GM12891 (cell line): ENCODE results near the gene HOXB6.

Source experiments
- POLR2A ChIP-seq: IDR thresholded peaks from 2 replicates; pipeline ENCODE4 v1.6.1; 2011; ENCODE audit warnings: low read depth, low read length, control low read depth
- POLR2AphosphoS5 ChIP-seq: IDR thresholded peaks from 2 replicates; pipeline ENCODE4 v1.6.1; 2011; ENCODE audit warnings: low read depth, low read length, control low read depth
- SPI1 ChIP-seq: IDR thresholded peaks from 2 replicates; pipeline ENCODE4 v1.6.1; 2011; ENCODE audit warnings: low read depth, low read length, control low read depth
- TAF1 ChIP-seq: IDR thresholded peaks from 2 replicates; pipeline ENCODE4 v1.6.1; 2011; ENCODE audit warnings: low read depth, low read length, control low read depth

DNA sequence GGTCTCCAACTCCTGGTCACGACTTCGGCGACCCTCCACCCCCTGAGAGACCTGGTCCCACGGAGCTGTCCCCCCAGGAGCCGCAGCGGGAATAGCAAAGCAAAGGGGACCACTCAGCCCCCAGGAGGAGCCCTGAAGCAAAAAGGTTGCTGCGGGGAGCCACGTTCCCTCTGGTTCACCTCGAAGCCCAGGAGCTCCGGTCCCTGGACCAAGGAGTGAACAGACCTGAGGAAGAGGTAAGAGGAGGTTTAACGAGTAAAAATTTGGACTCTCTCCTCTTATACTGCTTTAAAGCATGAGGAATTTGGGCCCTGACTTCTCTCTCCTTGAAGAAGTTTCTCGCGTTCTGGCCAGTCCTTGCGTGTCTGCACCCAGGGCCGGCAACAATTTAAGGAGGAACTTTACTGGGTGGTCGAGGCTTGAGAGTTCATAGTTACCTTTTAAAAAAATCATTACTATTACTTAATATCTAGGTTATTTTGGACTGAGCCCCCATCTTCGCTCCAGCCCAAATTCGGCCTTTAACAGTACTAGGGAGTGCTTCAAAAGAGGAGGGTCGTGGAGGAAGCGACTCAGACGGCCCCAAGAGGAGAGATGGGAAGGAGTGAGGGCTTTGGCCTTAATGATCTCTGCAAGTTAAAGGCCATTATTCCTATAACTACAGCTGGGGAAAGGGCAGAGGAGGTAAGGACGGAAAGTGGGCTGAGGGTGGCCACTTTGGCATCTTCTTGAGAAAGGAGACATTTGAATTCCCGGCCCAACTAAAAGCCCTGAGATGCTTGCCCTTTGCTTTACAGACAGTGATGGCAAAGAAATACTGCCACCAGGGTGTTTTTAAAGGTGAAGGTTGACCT, 38.3 kb upstream of the HOXB6 start:
- TF ChIP-seq POLR2A (no peak), POLR2AphosphoS5 (no peak), TAF1 (no peak), SPI1 (no peak)
